Glutamatergic neuron (in vitro differentiated cells): ENCODE data around the gene TMCC2. TPM values are rescaled to one million over a fixed set of nuclear protein-coding genes. Genes with fewer than 3 reads are reported as not detected.

Source experiments
- DNase-seq: peaks from one replicate; pipeline ENCODE4 v3.0.0; 2022
- H3K27ac Mint-ChIP-seq: one replicate; pipeline ENCODE4 v1.8.0; 2020; ENCODE audit warnings: mild to moderate bottlenecking, mixed read lengths, inconsistent platforms; ENCODE audit not compliant: unreplicated experiment
- H3K27me3 Mint-ChIP-seq: one replicate; pipeline ENCODE4 v1.8.0; 2020; ENCODE audit warnings: mild to moderate bottlenecking, moderate library complexity, mixed read lengths, inconsistent platforms; ENCODE audit not compliant: unreplicated experiment
- H3K36me3 Mint-ChIP-seq: one replicate; pipeline ENCODE4 v1.8.0; 2020; ENCODE audit warnings: mild to moderate bottlenecking, mixed read lengths, inconsistent platforms; ENCODE audit not compliant: unreplicated experiment
- H3K4me1 Mint-ChIP-seq: one replicate; pipeline ENCODE4 v1.8.0; 2020; ENCODE audit warnings: mild to moderate bottlenecking, low read depth, mixed read lengths, inconsistent platforms; ENCODE audit not compliant: unreplicated experiment
- H3K4me3 Mint-ChIP-seq: one replicate; pipeline ENCODE4 v1.8.0; 2020; ENCODE audit warnings: mild to moderate bottlenecking, mixed read lengths, inconsistent platforms; ENCODE audit not compliant: unreplicated experiment
- H3K9me3 Mint-ChIP-seq: one replicate; pipeline ENCODE4 v1.8.0; 2020; ENCODE audit warnings: mild to moderate bottlenecking, moderate library complexity, mixed read lengths, inconsistent platforms; ENCODE audit not compliant: unreplicated experiment
- CTCF ChIP-seq: fragments of 200-600 bp; sonication (generic); IDR thresholded peaks from one replicate; pipeline ENCODE4 v1.5.0; 2021; ENCODE audit not compliant: partially characterized antibody, unreplicated experiment
- total RNA-seq: library from RNA; stranded (reverse); fragmentation: NEBNext Ultra II Directional; extraction: Animal tissue kit (Norgen Biotek cat#: 25700); gene quantifications from one replicate; pipeline ENCODE4 v1.2.1, GENCODE V29; 2021; ENCODE audit not compliant: unreplicated experiment

Gene TMCC2
- total RNA-seq, 1 donor from 2014 or later, result 80.1 TPM

- H3K27me3 Mint-ChIP-seq, result peaks cover 1% of the 10 kb centered on the region
- H3K27ac Mint-ChIP-seq, result no peak overlapping the region
- H3K4me3 Mint-ChIP-seq, result no peak overlapping the region
- peaks cover 4% of the 10 kb centered on the region for H3K36me3 Mint-ChIP-seq
- TF ChIP-seq CTCF, result no peak
- DNase-seq, result no peak
- H3K4me1 Mint-ChIP-seq, result peaks cover 18% of the 10 kb centered on the region
- H3K9me3 Mint-ChIP-seq, result peaks cover 3% of the 10 kb centered on the region
Measured at GRCh38 chr1:205303247-205303888, 75.6 kb downstream of the TMCC2 start.

GRCh38 chr1:205304046-205304694 is 76.4 kb downstream of the TMCC2 start:
- no peak overlapping the region for H3K27ac Mint-ChIP-seq
- H3K4me3 Mint-ChIP-seq, result no peak overlapping the region
- DNase-seq, result no peak
- H3K27me3 Mint-ChIP-seq, result peaks cover 1% of the 10 kb centered on the region
- peaks cover 2% of the 10 kb centered on the region for H3K9me3 Mint-ChIP-seq
- peaks cover 16% of the 10 kb centered on the region for H3K4me1 Mint-ChIP-seq
- TF ChIP-seq CTCF, result no peak
- H3K36me3 Mint-ChIP-seq, result peaks cover 4% of the 10 kb centered on the region

- Mint-ChIP-seq H3K36me3 (peaks cover 4% of the 10 kb centered on the region), H3K4me1 (peaks cover 18% of the 10 kb centered on the region), H3K27me3 (peaks cover 1% of the 10 kb centered on the region), H3K27ac (no peak overlapping the region), H3K4me3 (no peak overlapping the region), H3K9me3 (peaks cover 2% of the 10 kb centered on the region)
- no peak for TF ChIP-seq CTCF
- DNase-seq, result no peak
Measured at GRCh38 chr1:205304695-205305070, 76.9 kb downstream of the TMCC2 start.

GRCh38 chr1:205306929-205307566 is 79.3 kb downstream of the TMCC2 start:
- Mint-ChIP-seq H3K36me3 (peaks cover 4% of the 10 kb centered on the region), H3K4me1 (peaks cover 8% of the 10 kb centered on the region), H3K27me3 (peaks cover 1% of the 10 kb centered on the region), H3K4me3 (no peak overlapping the region), H3K9me3 (peaks cover 2% of the 10 kb centered on the region), H3K27ac (no peak overlapping the region)
- no peak for TF ChIP-seq CTCF
- no peak for DNase-seq

- Mint-ChIP-seq H3K27ac (no peak overlapping the region), H3K4me1 (peaks cover 21% of the 10 kb centered on the region), H3K36me3 (peaks cover 1% of the 10 kb centered on the region), H3K4me3 (no peak overlapping the region), H3K27me3 (peaks cover 5% of the 10 kb centered on the region), H3K9me3 (peaks cover 6% of the 10 kb centered on the region)
- TF ChIP-seq CTCF, result no peak
- no peak for DNase-seq
Measured at GRCh38 chr1:205309741-205310140, 82.0 kb downstream of the TMCC2 start.
